AG10803 (cell line): ENCODE measurements around the gene CLASP2.
"Not testable (repeated sequence)": the region's sequence is repeated elsewhere in the genome, so short reads cannot be mapped to it uniquely, and the experiment has no call there.

Experiments used
- DNase-seq: peaks from one replicate; pipeline ENCODE4 v3.0.0; 2010; ENCODE audit warnings: low read depth
- H3K4me3 ChIP-seq: 2 replicates; pipeline ENCODE4 v1.5.1; 2011; ENCODE audit warnings: mild to moderate bottlenecking, low read length, control low read depth
- CTCF ChIP-seq: conservative IDR thresholded peaks from 2 replicates; pipeline ENCODE4 v1.5.1; 2011; ENCODE audit warnings: mild to moderate bottlenecking, low read length, control low read depth, inconsistent platforms

The CLASP2 gene

GRCh38 chr3:33473813-33474212, 244.2 kb downstream of the CLASP2 start:
- TF ChIP-seq CTCF, result no peak
- DNase-seq, result no peak
- no peak overlapping the region for H3K4me3 ChIP-seq

GRCh38 chr3:33467786-33468185, 250.3 kb downstream of the CLASP2 start:
- H3K4me3 ChIP-seq, result no peak overlapping the region
- DNase-seq, result no peak
- TF ChIP-seq CTCF, result no peak

GRCh38 chr3:33461097-33461496, 257.0 kb downstream of the CLASP2 start:
- TF ChIP-seq CTCF, result no peak
- no peak overlapping the region for H3K4me3 ChIP-seq
- DNase-seq, result no peak

- not testable (repeated sequence) for H3K4me3 ChIP-seq, DNase-seq
Observed at GRCh38 chr3:33459577-33459976, 258.5 kb downstream of the CLASP2 start.

- no peak for TF ChIP-seq CTCF
- no peak overlapping the region for H3K4me3 ChIP-seq
- DNase-seq, result no peak
Observed at GRCh38 chr3:33458446-33458845, 259.6 kb downstream of the CLASP2 start.

- no peak overlapping the region for H3K4me3 ChIP-seq
- no peak for TF ChIP-seq CTCF
- no peak for DNase-seq
Observed at GRCh38 chr3:33456756-33457155, 261.3 kb downstream of the CLASP2 start.

- TF ChIP-seq CTCF, result no peak
- no peak overlapping the region for H3K4me3 ChIP-seq
Observed at GRCh38 chr3:33453331-33453761, 264.7 kb downstream of the CLASP2 start.

GRCh38 chr3:33451994-33452393, 266.1 kb downstream of the CLASP2 start:
- not testable (repeated sequence) for DNase-seq, H3K4me3 ChIP-seq

More at GRCh38 chr3:33453331-33453761, 264.7 kb downstream of the CLASP2 start:
- DNase-seq, result no peak
